ENCODE data around the gene PLEKHN1. TPM values are rescaled to one million over a fixed set of nuclear protein-coding genes. Genes with fewer than 3 reads are reported as not detected.

PLEKHN1 gene
- total RNA-seq, 6 experiments from 2014 or later: 0.11 to 2.4 (median 0.26) TPM; not detected in 1

- no peaks in the 10 kb centered on the region for H3K27me3 ChIP-seq
Measured at GRCh38 chr1:979744-980072, 13.4 kb downstream of the PLEKHN1 start.

GRCh38 chr1:980137-980571, 13.9 kb downstream of the PLEKHN1 start:
- ATAC-seq: no peak
- Histone ChIP-seq H3K27ac (no peak overlapping the region), H3K4me3 (no peak overlapping the region), H3K36me3 (no peaks in the 10 kb centered on the region), H3K9me3 (no peaks in the 10 kb centered on the region), H3K27me3 (no peaks in the 10 kb centered on the region), H3K4me1 (peaks cover 0 to 6% (median 0%) of the 10 kb centered on the region in 4 donors)
- intact Hi-C loops (cut with DNase I): loop anchor here in 1 of 2 donors (10.0 kb wide), 1 partner anchor 85 kb away; no protein-coding TSS in a partner anchor
- WGBS (ENCODE audit: insufficient coverage, low coverage, low lambda C conversion rate, missing lambda C conversion rate): 78% methylated on average over 3 of the region's 13 CpGs
- no peak for DNase-seq
- no peak for TF ChIP-seq CTCF (IDR thresholded peaks at IDR 0.05)

More at GRCh38 chr1:979744-980072, 13.4 kb downstream of the PLEKHN1 start:
- intact Hi-C loops (cut with DNase I): loop anchor here in 1 of 2 donors (10.0 kb wide), 1 partner anchor 85 kb away; no protein-coding TSS in a partner anchor
- H3K27ac ChIP-seq: no peak overlapping the region
- H3K4me1 ChIP-seq: peaks cover 0 to 6% (median 0%) of the 10 kb centered on the region in 4 donors
- no peaks in the 10 kb centered on the region for H3K36me3 ChIP-seq
- H3K9me3 ChIP-seq: no peaks in the 10 kb centered on the region
- no peak for TF ChIP-seq POLR2A (IDR thresholded peaks at IDR 0.05)
- TF ChIP-seq CTCF (IDR thresholded peaks at IDR 0.05): no peak
- DNase-seq: peak in 1 of 3 donors; percentile 15
- 100% methylated on average over 2 of the region's 9 CpGs for WGBS (ENCODE audit: insufficient coverage, low coverage, low lambda C conversion rate, missing lambda C conversion rate)
- H3K4me3 ChIP-seq: no peak overlapping the region
- ATAC-seq: no peak

GRCh38 chr1:980602-981395, 14.5 kb downstream of the PLEKHN1 start:
- Histone ChIP-seq H3K27ac (no peak overlapping the region), H3K4me3 (no peak overlapping the region), H3K9me3 (no peaks in the 10 kb centered on the region), H3K27me3 (no peaks in the 10 kb centered on the region), H3K36me3 (no peaks in the 10 kb centered on the region), H3K4me1 (peaks cover 0 to 5% (median 0%) of the 10 kb centered on the region in 4 donors)
- TF ChIP-seq POLR2A (IDR thresholded peaks at IDR 0.05) (no peak), CTCF (IDR thresholded peaks at IDR 0.05) (no peak)
- intact Hi-C loops (cut with DNase I): loop anchor here in 1 of 2 donors (10.0 kb wide), 1 partner anchor 84 kb away; no protein-coding TSS in a partner anchor
- peak in 2 of 3 donors; percentile 36 to 61 for DNase-seq
- ATAC-seq: peak; percentile 3 to 26 (median 10)
- WGBS (ENCODE audit: insufficient coverage, low coverage, low lambda C conversion rate, missing lambda C conversion rate): no CpG with 5 or more reads among the region's 35 CpGs

- WGBS (ENCODE audit: insufficient coverage, low coverage, low lambda C conversion rate, missing lambda C conversion rate): 31% methylated on average over 3 of the region's 21 CpGs
- Histone ChIP-seq H3K36me3 (no peaks in the 10 kb centered on the region), H3K9me3 (no peaks in the 10 kb centered on the region), H3K27ac (no peak overlapping the region), H3K4me3 (no peak overlapping the region), H3K27me3 (no peaks in the 10 kb centered on the region), H3K4me1 (no peaks in the 10 kb centered on the region)
- ATAC-seq (no peak), DNase-seq (peak in 1 of 3 donors; percentile 22)
- intact Hi-C loops (cut with DNase I): loop anchor here in 1 of 2 donors (10.0 kb wide), 1 partner anchor 83 kb away; no protein-coding TSS in a partner anchor
- TF ChIP-seq CTCF (IDR thresholded peaks at IDR 0.05): no peak
- TF ChIP-seq POLR2A (IDR thresholded peaks at IDR 0.05): no peak
Measured at GRCh38 chr1:981491-981954, 15.2 kb downstream of the PLEKHN1 start.

All from right lobe of liver (tissue), 6 donors.